ENCODE results near the gene RCL1. TPM values are rescaled to one million over a fixed set of nuclear protein-coding genes. Genes with fewer than 3 reads are reported as not detected.

The RCL1 gene
- total RNA-seq, 1 experiment from 2014 or later: 34.4 TPM

DNA sequence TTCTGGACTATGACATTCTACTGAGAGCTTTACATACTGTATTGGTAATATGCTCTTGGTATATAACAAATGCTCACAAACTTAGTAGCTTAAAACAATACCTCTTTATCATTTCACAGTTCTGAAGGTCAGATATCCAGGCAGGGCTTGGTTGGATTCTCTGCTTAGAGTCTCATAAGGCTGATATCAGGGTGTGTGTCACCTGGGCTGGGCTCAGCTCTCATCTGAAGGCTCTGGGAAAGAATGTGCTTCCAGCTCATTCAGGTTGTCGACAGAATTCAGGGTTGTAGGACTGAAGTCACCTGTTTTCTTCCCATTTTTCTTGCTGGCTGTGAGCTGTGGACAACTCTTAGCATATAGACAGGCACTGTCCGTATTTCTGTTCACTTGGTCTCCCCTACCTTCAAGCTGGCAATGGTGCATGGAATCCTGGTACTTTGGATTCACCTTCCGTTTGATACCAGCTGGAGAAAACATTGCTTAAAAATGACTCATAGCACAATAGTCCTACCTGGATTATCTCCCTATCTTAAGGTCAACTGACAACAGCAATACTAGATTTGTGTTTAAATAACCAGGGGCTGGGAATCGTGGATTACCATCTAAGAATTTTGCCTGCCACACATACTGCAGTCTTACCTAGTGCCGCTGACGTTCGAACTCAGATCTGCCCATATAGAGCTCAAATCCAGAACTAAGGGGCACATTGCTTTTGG is 69.2 kb downstream of the RCL1 start:
- H3K4me1 Mint-ChIP-seq: peaks cover 5 to 9% of the 10 kb centered on the region in 2 experiments
- Histone ChIP-seq H3K27me3 (ENCODE audit: insufficient read depth, low read length) (no peaks in the 10 kb centered on the region), H3K18ac (ENCODE audit: insufficient read length, low read depth, low read length) (no peak overlapping the region), H3K4ac (ENCODE audit: low read depth, low read length) (no peak overlapping the region), H3K9me3 (ENCODE audit: control insufficient read depth, low read depth, low read length) (no peaks in the 10 kb centered on the region), H4K20me1 (ENCODE audit: control insufficient read depth, insufficient read depth, insufficient read length) (no peaks in the 10 kb centered on the region), H3K56ac (ENCODE audit: insufficient read length, low read depth, low read length) (no peak overlapping the region), H3K79me1 (ENCODE audit: insufficient read depth, low read depth, low read length, poor library complexity, severe bottlenecking) (no peaks in the 10 kb centered on the region), H2AFZ (ENCODE audit: low read length) (no peak overlapping the region), H3K9ac (ENCODE audit: extremely low read depth, insufficient read length, low read length) (no peak overlapping the region), H3K4me2 (ENCODE audit: insufficient read depth, insufficient read length, low read length) (no peak overlapping the region), H3K4me1 (ENCODE audit: insufficient read depth, low read length) (no peaks in the 10 kb centered on the region), H3K79me2 (ENCODE audit: insufficient read depth, low read length) (0 out of 2 replicates have a peak, but pooled peaks cover 1% of the 10 kb centered on the region), H2AK5ac (ENCODE audit: insufficient read length, low read length) (no peak overlapping the region), H2BK20ac (ENCODE audit: low read depth, low read length, poor library complexity, severe bottlenecking) (no peak overlapping the region), H2BK15ac (ENCODE audit: low read depth, low read length) (no peak overlapping the region), H3K27ac (ENCODE audit: insufficient read length, low read depth, low read length) (no peak overlapping the region), H2BK12ac (ENCODE audit: insufficient read length, low read depth, low read length) (no peak overlapping the region), H3K14ac (ENCODE audit: insufficient read depth, low read length) (no peak overlapping the region), H4K5ac (ENCODE audit: insufficient read length, low read depth, low read length) (no peak overlapping the region), H2BK5ac (ENCODE audit: insufficient read length, low read length) (no peak overlapping the region), H2BK120ac (ENCODE audit: low read depth, low read length, poor library complexity, severe bottlenecking) (no peak overlapping the region), H3T11ph (ENCODE audit: low read length) (no peak overlapping the region), H4K8ac (replicated peaks; ENCODE audit: insufficient read length, low read depth, low read length) (no peak overlapping the region), H3K23me2 (ENCODE audit: insufficient read length, low read depth, low read length, poor library complexity, severe bottlenecking) (no peaks in the 10 kb centered on the region), H3K23ac (ENCODE audit: insufficient read length, low read depth, low read length) (no peak overlapping the region), H4K91ac (ENCODE audit: insufficient read length, low read depth, low read length) (no peak overlapping the region)
- no peak overlapping the region for H3K4me3 Mint-ChIP-seq
- DNase-seq: no peak
- TF ChIP-seq, protein P1, sequence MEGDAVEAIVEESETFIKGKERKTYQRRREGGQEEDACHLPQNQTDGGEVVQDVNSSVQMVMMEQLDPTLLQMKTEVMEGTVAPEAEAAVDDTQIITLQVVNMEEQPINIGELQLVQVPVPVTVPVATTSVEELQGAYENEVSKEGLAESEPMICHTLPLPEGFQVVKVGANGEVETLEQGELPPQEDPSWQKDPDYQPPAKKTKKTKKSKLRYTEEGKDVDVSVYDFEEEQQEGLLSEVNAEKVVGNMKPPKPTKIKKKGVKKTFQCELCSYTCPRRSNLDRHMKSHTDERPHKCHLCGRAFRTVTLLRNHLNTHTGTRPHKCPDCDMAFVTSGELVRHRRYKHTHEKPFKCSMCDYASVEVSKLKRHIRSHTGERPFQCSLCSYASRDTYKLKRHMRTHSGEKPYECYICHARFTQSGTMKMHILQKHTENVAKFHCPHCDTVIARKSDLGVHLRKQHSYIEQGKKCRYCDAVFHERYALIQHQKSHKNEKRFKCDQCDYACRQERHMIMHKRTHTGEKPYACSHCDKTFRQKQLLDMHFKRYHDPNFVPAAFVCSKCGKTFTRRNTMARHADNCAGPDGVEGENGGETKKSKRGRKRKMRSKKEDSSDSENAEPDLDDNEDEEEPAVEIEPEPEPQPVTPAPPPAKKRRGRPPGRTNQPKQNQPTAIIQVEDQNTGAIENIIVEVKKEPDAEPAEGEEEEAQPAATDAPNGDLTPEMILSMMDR (conservative IDR thresholded peaks at IDR 0.05): no peak
- H3K36me3 Mint-ChIP-seq (ENCODE audit: insufficient read depth in 1 of 3, low read depth in 3 of 3): peaks cover 9 to 37% (median 10%) of the 10 kb centered on the region in 3 experiments; a peak in 6 of 7 replicates
- WGBS (ENCODE audit: extremely low coverage, insufficient read length, low lambda C conversion rate): no CpG with 5 or more reads among the region's 7 CpGs
- no peaks in the 10 kb centered on the region for H3K27me3 Mint-ChIP-seq (ENCODE audit: low read depth)
- no peaks in the 10 kb centered on the region for H3K9me3 Mint-ChIP-seq
- H3K27ac Mint-ChIP-seq: no peak overlapping the region; a peak in 1 of 7 replicates
